Kidney epithelial cell (primary cell): Measurements from ENCODE around the gene BATF. TPM values are rescaled to one million over a fixed set of nuclear protein-coding genes. Genes with fewer than 3 reads are reported as not detected.

ENCODE experiments used
- DNase-seq: peaks from one replicate; pipeline ENCODE4 v3.0.0-alpha.2; 2010; ENCODE audit warnings: low read depth
- H3K27me3 ChIP-seq: 2 replicates; pipeline ENCODE4 v1.6.0; 2011; ENCODE audit warnings: low read length; ENCODE audit not compliant: control insufficient read depth, insufficient read depth
- H3K36me3 ChIP-seq: 2 replicates; pipeline ENCODE4 v1.5.1; 2011; ENCODE audit warnings: low read length; ENCODE audit not compliant: control insufficient read depth, insufficient read depth
- H3K4me3 ChIP-seq: 2 replicates; pipeline ENCODE4 v1.5.1; 2011; ENCODE audit warnings: low read depth, mild to moderate bottlenecking, control low read depth, low read length
- CTCF ChIP-seq: IDR thresholded peaks from 2 replicates; pipeline ENCODE4 v1.5.1; 2011; ENCODE audit warnings: mild to moderate bottlenecking, moderate library complexity, low read length, control low read depth, inconsistent platforms; ENCODE audit not compliant: insufficient read depth, poor library complexity, severe bottlenecking
- total RNA-seq: library from RNA; depleted of rRNA; stranded (reverse); fragments of >200 nt; gene quantifications from 2 replicates; pipeline ENCODE4 v1.2.3, GENCODE V29; 2015

Gene BATF
- total RNA-seq, 1 donor from 2014 or later = not detected

GRCh38 chr14:75578786-75579337 is 56.6 kb downstream of the BATF start:
- Histone ChIP-seq H3K4me3 (peak overlapping the region; percentile 47), H3K36me3 (no peaks in the 10 kb centered on the region), H3K27me3 (peaks cover 2% of the 10 kb centered on the region)
- peak; percentile 14 for DNase-seq
- TF ChIP-seq CTCF = peak; percentile 28

GRCh38 chr14:75579338-75579864 is 57.1 kb downstream of the BATF start:
- DNase-seq = no peak
- Histone ChIP-seq H3K4me3 (peak overlapping the region; percentile 47), H3K27me3 (peaks cover 2% of the 10 kb centered on the region), H3K36me3 (no peaks in the 10 kb centered on the region)
- no peak for TF ChIP-seq CTCF

GRCh38 chr14:75579882-75580281 is 57.6 kb downstream of the BATF start:
- Histone ChIP-seq H3K36me3 (no peaks in the 10 kb centered on the region), H3K27me3 (no peaks in the 10 kb centered on the region), H3K4me3 (no peak overlapping the region)
- no peak for TF ChIP-seq CTCF
- no peak for DNase-seq

- DNase-seq = no peak
- Histone ChIP-seq H3K36me3 (no peaks in the 10 kb centered on the region), H3K27me3 (no peaks in the 10 kb centered on the region), H3K4me3 (no peak overlapping the region)
- no peak for TF ChIP-seq CTCF
These were observed 65.1 kb downstream of the BATF start for GRCh38 chr14:75587388-75587787.

GRCh38 chr14:75589931-75590330 is 67.7 kb downstream of the BATF start:
- TF ChIP-seq CTCF = no peak
- H3K36me3 ChIP-seq = no peaks in the 10 kb centered on the region
- DNase-seq = no peak
- H3K27me3 ChIP-seq = no peaks in the 10 kb centered on the region
- no peak overlapping the region for H3K4me3 ChIP-seq

GRCh38 chr14:75591331-75591946 is 69.2 kb downstream of the BATF start:
- H3K4me3 ChIP-seq = no peak overlapping the region
- H3K27me3 ChIP-seq = no peaks in the 10 kb centered on the region
- H3K36me3 ChIP-seq = no peaks in the 10 kb centered on the region
- TF ChIP-seq CTCF = no peak
- no peak for DNase-seq
